Lower leg skin (tissue), 4 donors: Measurements from ENCODE around the gene ERVH48-1. TPM values are rescaled to one million over a fixed set of nuclear protein-coding genes. Genes with fewer than 3 reads are reported as not detected.
"Not testable (repeated sequence)": the region's sequence is repeated elsewhere in the genome, so short reads cannot be mapped to it uniquely, and the experiment has no call there.

Experiments
- DNase-seq, 2 donors: peaks; one replicate each; pipeline ENCODE4 v3.0.0-alpha.2; 2019; ENCODE audit warnings: low spot score in 2 of 2
- H3K4me3 ChIP-seq: fragments of 200-600 bp; sonication (generic); 2 replicates; pipeline ENCODE4 v1.5.1; 2017; ENCODE audit warnings: mild to moderate bottlenecking, low read depth; ENCODE audit not compliant: poor library complexity, severe bottlenecking
- POLR2A ChIP-seq, 2 donors: fragments of 450-650 bp; IDR thresholded peaks; one replicate each; pipeline ENCODE4 v1.6.1; 2016 to 2017; ENCODE audit warnings: antibody characterized with exemption in 2 of 2, mild to moderate bottlenecking in 1 of 2, moderate library complexity in 1 of 2
- WGBS, 2 donors: methylation state at CpG; one replicate each; pipeline ENCODE4 v1.1.5; 2018; 5-methylcytosine and 5-hydroxymethylcytosine counted together
- intact Hi-C: fragments of 100-400 bp; cut with DNase I; formaldehyde crosslinking; loops from one replicate; pipeline ENCODE4 v1.15.0; 2023; ENCODE audit warnings: low total_unique reads
- total RNA-seq, 4 donors: library from RNA; depleted of rRNA; stranded (reverse); fragments of >200 nt; gene quantifications; one replicate each; pipeline ENCODE4 v1.1.0, GENCODE V29; 2016
- TF ChIP-seq, protein P1 (sequence below), 3 donors: fragments of 450-650 bp; IDR thresholded peaks; one replicate each; pipeline ENCODE4 v1.5.1; 2016; ENCODE audit warnings: antibody characterized with exemption in 3 of 3, mild to moderate bottlenecking in 3 of 3, moderate library complexity in 2 of 3

ERVH48-1 gene
- total RNA-seq, 4 donors from 2014 or later: not detected

DNA sequence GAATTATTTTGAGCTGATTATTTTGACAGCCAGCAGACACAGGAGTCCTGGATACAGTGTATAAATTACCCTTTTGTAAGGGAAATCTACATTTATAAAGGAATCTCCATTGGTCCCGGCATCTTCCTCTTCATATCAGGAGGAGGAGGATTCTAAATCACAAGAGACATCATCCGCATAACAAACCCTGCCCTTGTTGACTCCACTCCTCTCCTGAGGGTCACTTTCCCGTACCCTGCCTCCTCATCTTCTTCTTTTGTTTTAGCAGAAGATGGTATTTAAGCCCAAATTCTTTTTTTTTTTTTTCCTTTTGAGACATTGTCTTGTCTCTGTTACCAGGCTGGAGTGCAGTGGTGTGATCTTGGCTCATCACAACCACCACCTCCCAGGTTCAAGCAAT is 34.3 kb upstream of the ERVH48-1 start:
- TF ChIP-seq, protein P1, sequence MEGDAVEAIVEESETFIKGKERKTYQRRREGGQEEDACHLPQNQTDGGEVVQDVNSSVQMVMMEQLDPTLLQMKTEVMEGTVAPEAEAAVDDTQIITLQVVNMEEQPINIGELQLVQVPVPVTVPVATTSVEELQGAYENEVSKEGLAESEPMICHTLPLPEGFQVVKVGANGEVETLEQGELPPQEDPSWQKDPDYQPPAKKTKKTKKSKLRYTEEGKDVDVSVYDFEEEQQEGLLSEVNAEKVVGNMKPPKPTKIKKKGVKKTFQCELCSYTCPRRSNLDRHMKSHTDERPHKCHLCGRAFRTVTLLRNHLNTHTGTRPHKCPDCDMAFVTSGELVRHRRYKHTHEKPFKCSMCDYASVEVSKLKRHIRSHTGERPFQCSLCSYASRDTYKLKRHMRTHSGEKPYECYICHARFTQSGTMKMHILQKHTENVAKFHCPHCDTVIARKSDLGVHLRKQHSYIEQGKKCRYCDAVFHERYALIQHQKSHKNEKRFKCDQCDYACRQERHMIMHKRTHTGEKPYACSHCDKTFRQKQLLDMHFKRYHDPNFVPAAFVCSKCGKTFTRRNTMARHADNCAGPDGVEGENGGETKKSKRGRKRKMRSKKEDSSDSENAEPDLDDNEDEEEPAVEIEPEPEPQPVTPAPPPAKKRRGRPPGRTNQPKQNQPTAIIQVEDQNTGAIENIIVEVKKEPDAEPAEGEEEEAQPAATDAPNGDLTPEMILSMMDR (IDR thresholded peaks at IDR 0.05): no peak
- TF ChIP-seq POLR2A (IDR thresholded peaks at IDR 0.05): no peak
- no peak overlapping the region for H3K4me3 ChIP-seq
- intact Hi-C loops: no loop called here
- 83 to 91% methylated on average over 3 of the region's 3 CpGs for WGBS, 2 donors
- DNase-seq: no peak

DNA sequence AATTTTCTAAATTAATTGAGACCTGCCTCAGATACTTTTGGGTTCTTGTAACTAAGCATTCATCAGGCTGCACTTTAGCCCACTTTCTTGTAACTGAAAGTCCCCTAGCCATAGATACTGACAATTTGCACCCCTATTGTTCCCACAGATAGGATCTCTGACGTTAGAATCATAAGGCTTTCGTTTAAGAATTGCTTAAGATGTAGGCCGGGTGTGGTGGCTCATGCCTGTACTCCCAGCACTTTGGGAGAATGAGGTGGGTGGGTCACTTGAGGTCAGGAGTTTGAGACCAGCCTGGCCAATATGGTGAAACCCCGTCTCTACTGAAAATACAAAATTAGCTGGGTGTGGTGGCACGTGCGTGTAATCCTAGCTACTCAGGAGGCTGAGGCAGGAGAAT is 32.7 kb upstream of the ERVH48-1 start:
- DNase-seq: peak in 1 of 2 donors; percentile 14
- intact Hi-C loops, H3K4me3 ChIP-seq: not testable (repeated sequence)
- 61 to 80% methylated on average over 6 of the region's 6 CpGs for WGBS, 2 donors

DNA sequence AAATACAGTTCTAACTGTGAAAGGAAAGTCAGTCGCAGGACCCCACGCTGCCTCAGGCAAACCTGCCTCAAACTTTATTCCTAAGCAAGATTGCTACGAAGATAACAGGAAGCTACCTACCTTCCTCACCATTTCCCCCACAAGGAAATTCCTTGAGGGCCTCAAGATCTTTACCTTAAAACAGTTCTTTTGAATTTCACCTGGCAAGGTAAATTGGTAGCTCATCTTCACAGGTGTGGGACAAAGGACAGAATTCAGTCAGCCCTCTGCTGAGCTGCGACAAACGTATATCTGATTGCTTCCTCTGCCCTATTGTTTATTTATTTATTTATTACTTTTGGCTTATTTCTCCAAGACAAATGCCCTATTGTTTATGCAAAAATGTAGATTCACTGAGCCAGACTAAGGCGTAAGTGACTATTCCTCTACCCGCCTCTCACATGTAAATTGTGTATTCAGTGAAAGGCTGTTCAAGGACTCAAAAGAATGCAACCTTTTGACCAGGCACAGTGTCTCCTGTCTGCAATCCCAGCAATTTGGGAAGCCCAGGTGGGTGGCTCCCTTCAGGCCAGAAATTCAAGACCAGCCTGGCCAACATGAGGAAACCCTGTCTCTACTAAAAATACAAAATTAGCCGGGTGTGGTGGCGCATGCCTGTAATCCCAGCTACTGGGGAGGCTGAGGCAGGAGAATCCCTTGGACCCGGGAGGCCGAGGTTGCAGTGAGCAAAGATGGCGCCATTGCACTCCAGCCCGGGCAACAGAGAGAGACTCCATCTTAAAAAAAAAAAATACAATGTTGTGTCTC is 31.6 kb upstream of the ERVH48-1 start:
- WGBS, 2 donors: 83 to 84% methylated on average over 13 of the region's 13 CpGs
- H3K4me3 ChIP-seq: no peak overlapping the region
- TF ChIP-seq, protein P1 (IDR thresholded peaks at IDR 0.05): no peak
- no peak for TF ChIP-seq POLR2A (IDR thresholded peaks at IDR 0.05)
- peak in 1 of 2 donors; percentile 53 for DNase-seq
- intact Hi-C loops: no loop called here

DNA sequence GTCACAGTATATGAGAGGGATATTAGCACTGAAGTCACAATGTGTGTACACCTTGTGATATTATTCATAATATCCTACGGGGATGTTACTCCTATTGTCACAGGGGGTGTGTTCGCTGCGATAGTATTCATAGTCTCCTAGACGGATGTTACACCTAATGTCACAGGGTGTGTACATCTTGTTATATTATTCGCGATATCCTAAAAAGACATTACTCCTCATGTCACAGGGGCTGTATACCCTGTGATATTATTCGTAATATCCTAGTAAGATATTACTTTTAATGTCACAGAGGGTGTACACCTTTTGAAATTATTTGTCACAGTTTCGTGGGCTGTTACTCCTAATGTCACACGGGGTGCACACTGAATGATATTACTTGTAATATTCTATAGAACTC is 25.8 kb upstream of the ERVH48-1 start:
- H3K4me3 ChIP-seq, intact Hi-C loops: not testable (repeated sequence)
- WGBS, 2 donors: 94% methylated on average over 9 of the region's 9 CpGs
- peak in 1 of 2 donors; percentile 6 for DNase-seq

DNA sequence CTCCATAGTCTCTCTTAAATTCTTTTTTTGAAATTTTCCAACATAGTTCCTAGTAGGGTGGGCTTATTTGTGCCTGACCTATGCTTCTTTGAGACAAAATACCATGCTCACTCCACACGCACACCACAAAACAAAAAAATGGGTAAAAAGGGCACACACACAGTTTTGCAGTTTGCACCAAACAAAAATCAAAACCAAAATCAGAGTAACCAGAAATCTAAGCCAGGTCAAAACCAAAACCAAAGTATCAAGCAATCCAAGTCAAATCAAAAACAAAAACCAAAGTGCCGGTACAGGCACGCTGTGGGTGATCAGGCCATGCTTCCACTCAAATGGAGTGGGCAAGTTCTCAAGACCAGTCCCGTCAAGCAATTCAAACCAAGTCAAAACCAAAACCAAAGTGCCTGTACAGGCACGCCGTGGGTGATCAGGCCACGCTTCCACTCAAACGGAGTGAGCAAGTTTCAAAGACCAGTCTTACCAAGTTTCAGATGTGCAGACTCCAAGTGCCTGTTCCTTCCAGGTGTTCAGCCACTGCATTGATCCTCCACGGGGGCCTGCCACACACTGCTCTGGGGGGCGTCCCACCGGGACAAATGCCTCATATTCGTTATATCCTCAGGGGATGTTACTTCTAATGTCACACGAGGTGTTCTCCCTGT is 23.8 kb upstream of the ERVH48-1 start:
- DNase-seq: peak in 1 of 2 donors; percentile 62
- H3K4me3 ChIP-seq, intact Hi-C loops: not testable (repeated sequence)
- 39 to 55% methylated on average over 13 of the region's 13 CpGs for WGBS, 2 donors

DNA sequence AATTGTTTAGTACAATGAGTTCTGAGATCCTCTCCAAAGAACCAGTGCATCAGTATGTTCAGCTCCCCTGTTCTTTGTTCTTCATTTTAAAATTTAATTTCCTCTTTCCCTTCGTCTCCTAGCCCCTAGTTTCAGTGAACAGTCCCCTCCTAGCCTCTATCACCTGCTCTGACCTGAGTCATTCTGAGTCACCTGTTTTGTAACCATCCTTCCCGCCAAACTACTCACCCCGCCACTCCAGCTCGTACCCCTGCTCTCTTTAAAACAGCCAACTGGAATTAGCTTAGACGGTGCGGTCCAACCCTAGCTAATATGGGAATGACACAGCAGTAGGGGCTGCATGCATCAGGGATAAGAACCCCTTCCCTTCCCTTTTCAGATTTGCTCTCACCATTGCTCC is 16.8 kb upstream of the ERVH48-1 start:
- intact Hi-C loops: no loop called here
- 51 to 54% methylated on average over 6 of the region's 6 CpGs for WGBS, 2 donors
- TF ChIP-seq, protein P1 (IDR thresholded peaks at IDR 0.05): no peak
- TF ChIP-seq POLR2A (IDR thresholded peaks at IDR 0.05): no peak

DNA sequence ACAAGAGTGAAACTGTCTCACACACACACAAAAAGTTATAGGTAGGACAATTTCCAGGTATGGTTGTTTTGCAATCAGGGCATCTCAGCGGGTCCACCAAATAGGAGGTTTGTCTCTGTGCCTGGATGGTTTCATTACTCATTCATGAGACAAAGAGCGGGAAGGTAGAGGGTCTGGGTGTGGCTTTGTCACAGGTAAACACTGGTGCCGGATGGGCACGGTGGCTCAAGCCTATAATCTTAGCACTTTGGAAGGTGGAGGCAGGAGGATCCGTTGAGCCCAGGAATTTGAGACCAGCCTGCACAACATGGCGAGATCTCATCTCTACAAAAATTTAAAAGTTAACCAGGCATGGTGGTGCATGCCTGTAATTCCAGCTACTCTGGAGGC is 16.3 kb upstream of the ERVH48-1 start:
- intact Hi-C loops: no loop called here
- no peak for DNase-seq
- WGBS, 2 donors: 84 to 92% methylated on average over 6 of the region's 6 CpGs
- no peak overlapping the region for H3K4me3 ChIP-seq
- no peak for TF ChIP-seq POLR2A (IDR thresholded peaks at IDR 0.05)
- TF ChIP-seq, protein P1 (IDR thresholded peaks at IDR 0.05): no peak

More for the DNA sequence above, 16.8 kb upstream of the ERVH48-1 start:
- no peak overlapping the region for H3K4me3 ChIP-seq
- no peak for DNase-seq
